ENCODE data around the gene SETD3. TPM values are rescaled to one million over a fixed set of nuclear protein-coding genes. Genes with fewer than 3 reads are reported as not detected.

SETD3 gene
- total and polyA plus RNA-seq, 8 donors, result 36.3 to 78.7 (median 40.5) TPM

DNA sequence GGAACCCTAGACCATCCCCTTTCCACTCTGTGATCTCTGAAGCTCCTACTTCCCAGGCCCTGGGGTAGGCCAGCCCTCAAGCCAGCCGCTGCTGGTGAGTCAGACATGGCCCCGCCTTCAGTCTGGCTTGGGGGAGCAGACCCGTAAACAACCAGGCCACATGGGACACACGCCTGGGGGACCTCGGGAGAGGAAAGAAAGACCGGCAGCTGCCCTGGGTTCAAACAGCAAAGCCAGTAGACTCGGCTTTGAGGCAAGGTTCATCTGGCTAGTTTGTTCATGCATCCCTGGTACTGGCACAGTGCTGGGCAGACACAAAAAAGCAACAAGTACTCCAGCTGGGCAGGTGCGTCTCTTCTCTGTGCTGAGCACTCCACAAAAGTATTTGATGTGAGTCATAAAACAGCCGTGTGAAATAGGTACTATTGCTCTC, 101.9 kb downstream of the SETD3 start:
- ATAC-seq (peak; percentile 90), DNase-seq (no peak)
- Histone ChIP-seq H3K27ac (no peak overlapping the region), H3K36me3 (no peaks in the 10 kb centered on the region), H3K4me3 (no peak overlapping the region), H3K9me3 (no peaks in the 10 kb centered on the region), H3K27me3 (peaks cover 0 to 46% of the 10 kb centered on the region in 2 donors), H3K4me1 (no peaks in the 10 kb centered on the region)
- intact Hi-C loops (cut with DNase I), result no loop called here
- TF ChIP-seq, protein P1, sequence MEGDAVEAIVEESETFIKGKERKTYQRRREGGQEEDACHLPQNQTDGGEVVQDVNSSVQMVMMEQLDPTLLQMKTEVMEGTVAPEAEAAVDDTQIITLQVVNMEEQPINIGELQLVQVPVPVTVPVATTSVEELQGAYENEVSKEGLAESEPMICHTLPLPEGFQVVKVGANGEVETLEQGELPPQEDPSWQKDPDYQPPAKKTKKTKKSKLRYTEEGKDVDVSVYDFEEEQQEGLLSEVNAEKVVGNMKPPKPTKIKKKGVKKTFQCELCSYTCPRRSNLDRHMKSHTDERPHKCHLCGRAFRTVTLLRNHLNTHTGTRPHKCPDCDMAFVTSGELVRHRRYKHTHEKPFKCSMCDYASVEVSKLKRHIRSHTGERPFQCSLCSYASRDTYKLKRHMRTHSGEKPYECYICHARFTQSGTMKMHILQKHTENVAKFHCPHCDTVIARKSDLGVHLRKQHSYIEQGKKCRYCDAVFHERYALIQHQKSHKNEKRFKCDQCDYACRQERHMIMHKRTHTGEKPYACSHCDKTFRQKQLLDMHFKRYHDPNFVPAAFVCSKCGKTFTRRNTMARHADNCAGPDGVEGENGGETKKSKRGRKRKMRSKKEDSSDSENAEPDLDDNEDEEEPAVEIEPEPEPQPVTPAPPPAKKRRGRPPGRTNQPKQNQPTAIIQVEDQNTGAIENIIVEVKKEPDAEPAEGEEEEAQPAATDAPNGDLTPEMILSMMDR (IDR thresholded peaks at IDR 0.05), result no peak

- H3K27me3 ChIP-seq, result peaks cover 0 to 37% of the 10 kb centered on the region in 2 donors
- no peak for ATAC-seq
These were observed 102.7 kb downstream of the SETD3 start for GRCh38 chr14:99377951-99378350.

GRCh38 chr14:99374964-99375363, 105.7 kb downstream of the SETD3 start:
- intact Hi-C loops (cut with DNase I), result no loop called here
- no peaks in the 10 kb centered on the region for H3K9me3 ChIP-seq
- TF ChIP-seq, protein P1 (IDR thresholded peaks at IDR 0.05), result no peak
- ATAC-seq (no peak), DNase-seq (no peak)
- H3K27ac ChIP-seq, result no peak overlapping the region
- H3K27me3 ChIP-seq, result peaks cover 0 to 9% of the 10 kb centered on the region in 2 donors
- H3K4me3 ChIP-seq, result no peak overlapping the region
- H3K4me1 ChIP-seq, result no peaks in the 10 kb centered on the region
- H3K36me3 ChIP-seq, result no peaks in the 10 kb centered on the region

More at GRCh38 chr14:99377951-99378350, 102.7 kb downstream of the SETD3 start:
- DNase-seq, result no peak
- H3K4me1 ChIP-seq, result no peaks in the 10 kb centered on the region
- H3K9me3 ChIP-seq, result no peaks in the 10 kb centered on the region
- no peaks in the 10 kb centered on the region for H3K36me3 ChIP-seq
- H3K4me3 ChIP-seq, result no peak overlapping the region
- intact Hi-C loops (cut with DNase I), result no loop called here
- TF ChIP-seq, protein P1 (IDR thresholded peaks at IDR 0.05), result no peak
- no peak overlapping the region for H3K27ac ChIP-seq

DNA sequence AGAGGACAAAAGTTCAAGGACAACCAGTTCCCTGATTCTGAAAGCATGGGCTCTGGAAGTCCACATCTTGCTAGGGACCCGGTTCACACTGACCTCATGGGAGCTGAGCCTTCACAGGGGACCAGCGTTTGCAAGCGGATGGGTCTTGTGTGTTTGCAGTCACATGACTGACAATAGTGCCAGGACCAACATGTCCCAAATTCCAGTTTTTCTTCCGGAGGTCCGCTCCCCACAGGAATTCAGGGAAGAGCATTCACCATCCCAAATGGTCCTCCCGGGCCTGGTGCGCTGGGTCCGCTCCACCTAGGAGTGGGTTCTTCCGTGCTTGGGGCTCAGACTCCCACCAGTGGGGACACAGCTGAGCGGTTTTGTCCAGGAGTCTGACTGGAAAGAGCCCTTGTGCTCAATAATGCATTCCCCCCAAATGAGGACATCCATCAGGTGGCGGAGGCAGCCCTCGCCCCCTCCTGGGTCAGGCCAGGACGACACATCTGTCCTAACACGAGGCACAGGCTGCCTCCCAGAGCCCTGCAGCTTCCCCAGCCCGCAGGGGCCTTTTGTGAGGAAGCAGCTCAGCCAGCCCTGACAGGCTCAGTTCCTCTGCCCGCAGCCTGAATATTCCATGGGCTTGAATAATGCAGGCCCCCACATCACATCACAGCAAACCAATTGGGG, 116.9 kb downstream of the SETD3 start:
- H3K27me3 ChIP-seq, result peaks cover 0 to 7% of the 10 kb centered on the region in 2 donors
- no peak overlapping the region for H3K4me3 ChIP-seq
- no peaks in the 10 kb centered on the region for H3K9me3 ChIP-seq
- no peaks in the 10 kb centered on the region for H3K36me3 ChIP-seq
- DNase-seq, result no peak
- TF ChIP-seq, protein P1 (IDR thresholded peaks at IDR 0.05), result no peak
- intact Hi-C loops (cut with DNase I), result no loop called here
- no peaks in the 10 kb centered on the region for H3K4me1 ChIP-seq
- ATAC-seq, result no peak
- H3K27ac ChIP-seq, result no peak overlapping the region

- no peak for DNase-seq
- Histone ChIP-seq H3K27ac (no peak overlapping the region), H3K4me3 (no peak overlapping the region), H3K4me1 (no peaks in the 10 kb centered on the region), H3K27me3 (peaks cover 0 to 2% of the 10 kb centered on the region in 2 donors), H3K9me3 (no peaks in the 10 kb centered on the region), H3K36me3 (no peaks in the 10 kb centered on the region)
- intact Hi-C loops (cut with DNase I), result no loop called here
- ATAC-seq, result no peak
- TF ChIP-seq, protein P1 (IDR thresholded peaks at IDR 0.05), result no peak
These were observed 117.6 kb downstream of the SETD3 start for GRCh38 chr14:99363051-99363450.

Measured in left lung (tissue), 10 donors.